ENCODE results near the gene TBC1D8.

- TF ChIP-seq CTCF (IDR thresholded peaks at IDR 0.05) (no peak), POLR2A (IDR thresholded peaks at IDR 0.05) (no peak)
Observed at GRCh38 chr2:101114268-101114783, 36.9 kb downstream of the TBC1D8 start.

All from esophagus squamous epithelium (tissue), 4 donors.